ENCODE results near the gene TMEM129.

- TF ChIP-seq CTCF (tag by site-specific recombination; IDR thresholded peaks at IDR 0.05) (no peak), ZNF148 (tag by site-specific recombination; IDR thresholded peaks at IDR 0.05; ENCODE audit: borderline replicate concordance) (no peak), BCL11A (tag by site-specific recombination; IDR thresholded peaks at IDR 0.05; ENCODE audit: low read depth) (no peak), SALL2 (tag by site-specific recombination; IDR thresholded peaks at IDR 0.05; ENCODE audit: borderline replicate concordance) (no peak), YY1 (tag by site-specific recombination; IDR thresholded peaks at IDR 0.05) (no peak), REST (tag by site-specific recombination; IDR thresholded peaks at IDR 0.05) (no peak), REPIN1 (tag by site-specific recombination; IDR thresholded peaks at IDR 0.05; ENCODE audit: low read depth) (no peak), ZBTB17 (tag by site-specific recombination; IDR thresholded peaks at IDR 0.05) (no peak), ZSCAN18 (tag by site-specific recombination; IDR thresholded peaks at IDR 0.05) (no peak), ZNF449 (tag by site-specific recombination; IDR thresholded peaks at IDR 0.05) (no peak), PATZ1 (tag by site-specific recombination; IDR thresholded peaks at IDR 0.05) (no peak), ZNF548 (tag by site-specific recombination; IDR thresholded peaks at IDR 0.05) (no peak)
Measured at GRCh38 chr4:1770791-1771231, 49.7 kb upstream of the TMEM129 start.
